ENCODE data around the gene CORO2B. TPM values are rescaled to one million over a fixed set of nuclear protein-coding genes. Genes with fewer than 3 reads are reported as not detected.

Gene CORO2B
- total and polyA plus RNA-seq, 2 of the 4 experiments (the other 2 are of a cell fraction), result 9.3 to 39.3 TPM

DNA sequence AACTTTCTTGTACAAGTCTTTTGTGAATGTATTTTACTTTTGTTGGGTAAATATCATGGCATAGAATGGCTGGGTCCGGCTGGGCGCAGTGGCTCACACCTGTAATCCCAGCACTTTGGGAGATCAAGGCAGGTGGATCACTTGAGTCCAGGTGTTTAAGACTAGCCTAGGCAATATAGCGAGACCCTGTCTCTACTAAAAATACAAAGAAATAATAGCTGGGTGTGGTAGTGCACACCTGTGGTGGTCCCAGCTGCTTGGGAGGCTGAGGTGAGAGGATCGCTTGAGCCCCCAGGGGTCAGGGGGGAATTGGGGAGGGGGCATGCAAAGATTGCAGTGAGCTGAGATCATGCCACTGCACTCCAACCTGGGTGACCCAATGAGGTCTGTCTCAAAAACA is 189.0 kb downstream of the CORO2B start:
- CTCF ChIA-PET, result interaction anchor here (0.6 kb wide), 2 partner anchors 10 to 23 kb away, joined by 3 read pairs; no protein-coding TSS in a partner anchor
- no peak overlapping the region for H3K23ac ChIP-seq (ENCODE audit: low read depth, low read length)
- H2BK5ac ChIP-seq (ENCODE audit: low read depth, low read length, poor library complexity, severe bottlenecking), result no peak overlapping the region
- in situ Hi-C loops (cut with MboI; ENCODE audit: low sequenced_read_pairs) (no loop called here), dilution Hi-C loops (cut with HindIII; ENCODE audit: low sequenced_read_pairs, unreplicated experiment) (no loop called here), intact Hi-C loops (cut with micrococcal nuclease) (no loop called here)
- no peak overlapping the region for H2BK120ac ChIP-seq (ENCODE audit: low read depth, low read length)
- H3K27ac ChIP-seq (ENCODE audit: insufficient read depth, low read length), result no peak overlapping the region
- TF ChIP-seq POLR2A (IDR thresholded peaks at IDR 0.05; ENCODE audit: low read depth, low read length) (no peak), CHD1 (IDR thresholded peaks at IDR 0.05; ENCODE audit: low read depth, low read length) (no peak), MXI1 (IDR thresholded peaks at IDR 0.05; ENCODE audit: borderline replicate concordance, low read depth, low read length) (no peak)
- TF ChIP-seq, protein P1, sequence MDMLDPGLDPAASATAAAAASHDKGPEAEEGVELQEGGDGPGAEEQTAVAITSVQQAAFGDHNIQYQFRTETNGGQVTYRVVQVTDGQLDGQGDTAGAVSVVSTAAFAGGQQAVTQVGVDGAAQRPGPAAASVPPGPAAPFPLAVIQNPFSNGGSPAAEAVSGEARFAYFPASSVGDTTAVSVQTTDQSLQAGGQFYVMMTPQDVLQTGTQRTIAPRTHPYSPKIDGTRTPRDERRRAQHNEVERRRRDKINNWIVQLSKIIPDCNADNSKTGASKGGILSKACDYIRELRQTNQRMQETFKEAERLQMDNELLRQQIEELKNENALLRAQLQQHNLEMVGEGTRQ (IDR thresholded peaks at IDR 0.05; ENCODE audit: low read depth, low read length), result no peak
- TF ChIP-seq, protein P2, sequence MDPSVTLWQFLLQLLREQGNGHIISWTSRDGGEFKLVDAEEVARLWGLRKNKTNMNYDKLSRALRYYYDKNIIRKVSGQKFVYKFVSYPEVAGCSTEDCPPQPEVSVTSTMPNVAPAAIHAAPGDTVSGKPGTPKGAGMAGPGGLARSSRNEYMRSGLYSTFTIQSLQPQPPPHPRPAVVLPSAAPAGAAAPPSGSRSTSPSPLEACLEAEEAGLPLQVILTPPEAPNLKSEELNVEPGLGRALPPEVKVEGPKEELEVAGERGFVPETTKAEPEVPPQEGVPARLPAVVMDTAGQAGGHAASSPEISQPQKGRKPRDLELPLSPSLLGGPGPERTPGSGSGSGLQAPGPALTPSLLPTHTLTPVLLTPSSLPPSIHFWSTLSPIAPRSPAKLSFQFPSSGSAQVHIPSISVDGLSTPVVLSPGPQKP (IDR thresholded peaks at IDR 0.05; ENCODE audit: borderline replicate concordance, low read depth, low read length), result no peak
- H3K14ac ChIP-seq (replicated peaks; ENCODE audit: low read depth, low read length), result no peak overlapping the region
- WGBS, 2 experiments (ENCODE audit: extremely low coverage in 2 of 2, insufficient read length in 1 of 2), result no CpG with 5 or more reads among the region's 4 CpGs
- no peak overlapping the region for H3K56ac ChIP-seq (ENCODE audit: extremely low read depth, insufficient read depth, low read length)
- no peaks in the 10 kb centered on the region for H3K9me1 ChIP-seq (ENCODE audit: insufficient read depth, low read length)
- no peak overlapping the region for H2AK9ac ChIP-seq (replicated peaks; ENCODE audit: low read depth, low read length, poor library complexity)
- no peaks in the 10 kb centered on the region for H3K79me1 ChIP-seq (ENCODE audit: low read depth in 1 of 2, low read length in 2 of 2)
- no peak overlapping the region for H3K4me3 ChIP-seq (ENCODE audit: insufficient read depth, low read depth, low read length)
- no peak overlapping the region for H2BK20ac ChIP-seq (ENCODE audit: low read depth, low read length)
- H3K9me3 ChIP-seq (ENCODE audit: control insufficient read depth, insufficient read depth, low read length), result no peaks in the 10 kb centered on the region
- no peak overlapping the region for H4K91ac ChIP-seq (ENCODE audit: insufficient read depth, low read depth, low read length)
- no peak overlapping the region for H3K9ac ChIP-seq (ENCODE audit: low read depth, low read length)
- no peaks in the 10 kb centered on the region for H4K20me1 ChIP-seq (ENCODE audit: insufficient read depth, low read length)
- H4K8ac ChIP-seq (ENCODE audit: low read depth in 2 of 2, low read length in 2 of 2), result no peak overlapping the region
- H4K5ac ChIP-seq (ENCODE audit: low read depth, low read length), result no peak overlapping the region
- no peak overlapping the region for H3K4me2 ChIP-seq (ENCODE audit: low read depth, low read length)
- no peak for DNase-seq
- H2BK15ac ChIP-seq (ENCODE audit: low read depth, low read length), result no peak overlapping the region
- H3K4ac ChIP-seq (ENCODE audit: low read depth, low read length), result no peak overlapping the region
- no TSS peak for BruUV-seq (replicated peaks)
- H2AFZ ChIP-seq (replicated peaks; ENCODE audit: low read length, poor library complexity), result no peak overlapping the region
- peaks cover 19% of the 10 kb centered on the region for H3K27me3 ChIP-seq (ENCODE audit: control insufficient read depth, insufficient read depth, low read length)
- H3K18ac ChIP-seq (ENCODE audit: low read depth, low read length), result no peak overlapping the region
- no peak for ATAC-seq (ENCODE audit: low read depth)
- no peak overlapping the region for H2AK5ac ChIP-seq (ENCODE audit: low read depth, low read length)
- no peaks in the 10 kb centered on the region for H3K4me1 ChIP-seq (ENCODE audit: control insufficient read depth, insufficient read depth, low read length)
- POLR2A ChIA-PET (ENCODE audit: unreplicated experiment), result no interaction called here
- no peaks in the 10 kb centered on the region for H3K36me3 ChIP-seq (ENCODE audit: control insufficient read depth, insufficient read depth, low read length)
